Karpas-422 (cell line): Measurements from ENCODE around the gene DARS1. TPM values are rescaled to one million over a fixed set of nuclear protein-coding genes. Genes with fewer than 3 reads are reported as not detected.

Experiments used
- DNase-seq: peaks from one replicate; pipeline ENCODE4 v3.0.0-alpha.2; 2015
- H2AFZ ChIP-seq: fragments of 200-600 bp; sonication (generic); 2 replicates; pipeline ENCODE4 v1.6.1; 2014; ENCODE audit warnings: antibody characterized with exemption, low read length, mixed read lengths
- H3K27ac ChIP-seq: fragments of 200-600 bp; sonication (generic); 2 replicates; pipeline ENCODE4 v1.5.1; 2014; ENCODE audit warnings: mild to moderate bottlenecking, low read length, moderate library complexity
- H3K27me3 ChIP-seq: fragments of 200-600 bp; sonication (generic); 2 replicates; pipeline ENCODE4 v1.6.1; 2014; ENCODE audit warnings: low read length, mixed read lengths
- H3K36me3 ChIP-seq: fragments of 200-600 bp; sonication (generic); 2 replicates; pipeline ENCODE4 v1.6.1; 2014; ENCODE audit warnings: low read length, mixed read lengths; ENCODE audit not compliant: insufficient read depth
- H3K4me1 ChIP-seq: fragments of 200-600 bp; sonication (generic); 2 replicates; pipeline ENCODE4 v1.6.1; 2014; ENCODE audit warnings: mild to moderate bottlenecking, low read length, mixed read lengths
- H3K4me2 ChIP-seq: fragments of 200-600 bp; sonication (generic); 2 replicates; pipeline ENCODE4 v1.6.1; 2014; ENCODE audit warnings: low read length, low read depth, mild to moderate bottlenecking; ENCODE audit not compliant: poor library complexity, severe bottlenecking
- H3K4me3 ChIP-seq: fragments of 200-600 bp; sonication (generic); 2 replicates; pipeline ENCODE4 v1.5.1; 2014; ENCODE audit warnings: mild to moderate bottlenecking, antibody characterized with exemption, low read length, mixed read lengths
- H3K79me2 ChIP-seq: fragments of 200-600 bp; sonication (generic); 2 replicates; pipeline ENCODE4 v1.6.1; 2014; ENCODE audit warnings: mild to moderate bottlenecking, low read length, mixed read lengths
- H3K9ac ChIP-seq: fragments of 200-600 bp; sonication (generic); 2 replicates; pipeline ENCODE4 v1.6.0; 2014; ENCODE audit warnings: low read length
- H3K9me2 ChIP-seq: fragments of 200-600 bp; sonication (generic), shearing (Covaris generic); replicated peaks from 2 replicates; pipeline ENCODE4 v1.6.0; 2014; ENCODE audit warnings: mild to moderate bottlenecking, low read length, moderate library complexity; ENCODE audit not compliant: insufficient read depth
- H3K9me3 ChIP-seq: fragments of 300-700, 200-600 bp; sonication (generic); 2 replicates; pipeline ENCODE4 v1.6.1; 2014; ENCODE audit warnings: low read length, mixed read lengths
- H4K20me1 ChIP-seq: fragments of 200-600 bp; sonication (generic); 2 replicates; pipeline ENCODE4 v1.6.1; 2014; ENCODE audit warnings: mild to moderate bottlenecking, antibody characterized with exemption, low read length, low read depth; ENCODE audit not compliant: insufficient read depth
- total RNA-seq: library from RNA; depleted of rRNA; stranded (reverse); fragments of >200 nt; shearing (Covaris generic); gene quantifications from 2 replicates; pipeline ENCODE4 v1.2.3, GENCODE V29; 2014; ENCODE audit warnings: low replicate concordance

The DARS1 gene
- total RNA-seq, 1 experiment from 2014 or later: 185 TPM

DNA sequence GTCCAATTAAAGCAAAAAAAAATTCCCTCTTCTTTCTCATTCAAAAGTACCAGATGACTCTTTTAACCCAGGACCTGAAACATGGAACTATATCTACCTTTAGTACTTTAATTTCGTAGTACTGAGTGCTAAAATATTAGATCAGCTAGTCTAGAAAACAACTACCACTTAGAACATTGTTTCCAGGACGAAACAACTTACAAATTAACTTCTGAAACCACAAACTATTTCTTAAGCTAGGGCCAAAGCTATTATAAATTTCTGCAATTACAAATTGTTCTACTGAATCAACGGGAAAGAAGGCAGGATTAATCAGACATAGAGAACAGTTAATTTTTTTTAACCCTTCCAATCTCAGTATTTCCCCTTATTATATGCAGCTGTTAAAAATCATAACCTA lies 39.9 kb downstream of the DARS1 start:
- H3K9me2 ChIP-seq: no peaks in the 10 kb centered on the region
- DNase-seq: no peak
- no peak overlapping the region for H3K4me2 ChIP-seq
- H3K4me3 ChIP-seq: no peak overlapping the region
- H3K27me3 ChIP-seq: no peaks in the 10 kb centered on the region
- H3K27ac ChIP-seq: no peak overlapping the region
- peaks cover 14% of the 10 kb centered on the region for H3K4me1 ChIP-seq
- H3K36me3 ChIP-seq: peaks cover 19% of the 10 kb centered on the region
- peaks cover 80% of the 10 kb centered on the region for H3K79me2 ChIP-seq
- H3K9ac ChIP-seq: no peak overlapping the region
- no peaks in the 10 kb centered on the region for H4K20me1 ChIP-seq
- H3K9me3 ChIP-seq: no peaks in the 10 kb centered on the region; the same call in 1 of the 2 replicates
- no peak overlapping the region for H2AFZ ChIP-seq

DNA sequence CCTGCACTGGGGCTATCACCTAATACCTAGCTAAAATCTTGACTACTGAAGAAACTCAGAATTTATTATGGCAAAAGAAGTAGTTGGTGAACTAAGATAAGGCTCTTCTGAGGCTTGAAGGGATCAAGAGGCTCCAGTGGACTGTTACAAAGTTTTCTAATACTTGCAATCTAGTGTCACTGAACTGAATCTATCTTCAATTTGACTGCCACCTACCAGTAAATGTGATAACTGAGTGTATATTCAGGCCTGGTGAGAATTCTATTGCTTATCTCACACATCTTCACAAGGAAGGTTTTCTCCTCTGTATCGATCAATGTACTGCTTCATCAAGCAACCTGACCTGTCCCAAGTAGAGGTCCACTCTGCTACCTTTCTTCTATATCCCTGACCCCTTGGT lies 40.8 kb downstream of the DARS1 start:
- H3K9me3 ChIP-seq: no peaks in the 10 kb centered on the region; the same call in 1 of the 2 replicates

DNA sequence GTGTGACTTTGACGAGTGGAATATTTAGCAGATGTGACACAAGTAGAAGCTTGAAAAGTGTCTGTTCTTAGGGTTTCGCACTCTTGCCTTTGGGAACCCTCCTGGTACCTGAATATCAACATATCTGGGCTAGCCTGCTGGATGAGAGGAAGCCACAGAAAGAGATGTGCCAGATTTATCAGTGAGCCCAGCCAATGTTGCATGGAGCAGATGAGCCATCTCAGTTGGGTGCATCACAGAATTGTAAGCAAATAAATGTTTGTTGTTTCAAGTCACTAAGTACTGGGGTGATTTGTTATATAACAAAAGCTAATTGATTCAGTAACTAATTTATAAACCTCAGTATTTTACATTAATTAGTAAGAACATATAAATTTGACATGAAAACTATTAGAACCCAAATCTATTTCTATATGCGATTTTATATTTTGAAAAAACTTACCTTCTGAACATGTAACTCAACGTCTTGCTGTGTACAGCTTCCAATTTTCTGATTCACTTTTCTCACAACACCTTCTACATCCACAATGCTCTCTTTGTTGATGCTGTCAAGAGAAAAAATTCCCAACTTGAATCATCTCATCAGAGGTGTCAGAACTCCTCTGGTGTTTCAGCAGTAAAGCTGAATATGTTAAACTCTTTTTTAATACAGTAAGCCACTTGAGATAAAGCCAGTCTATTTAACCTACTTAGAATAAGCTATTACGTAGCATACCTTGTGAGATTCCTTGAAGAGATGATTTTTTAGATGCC lies 42.3 kb downstream of the DARS1 start:
- H3K27ac ChIP-seq: no peak overlapping the region
- no peaks in the 10 kb centered on the region for H3K4me1 ChIP-seq
- H3K9ac ChIP-seq: no peak overlapping the region
- DNase-seq: no peak
- H3K79me2 ChIP-seq: peaks cover 60% of the 10 kb centered on the region
- H3K36me3 ChIP-seq: peaks cover 19% of the 10 kb centered on the region
- H3K4me2 ChIP-seq: no peak overlapping the region
- no peak overlapping the region for H3K4me3 ChIP-seq
- no peaks in the 10 kb centered on the region; the same call in 1 of the 2 replicates for H3K9me3 ChIP-seq
- H3K27me3 ChIP-seq: no peaks in the 10 kb centered on the region
- H3K9me2 ChIP-seq: no peaks in the 10 kb centered on the region
- no peaks in the 10 kb centered on the region for H4K20me1 ChIP-seq
- H2AFZ ChIP-seq: no peak overlapping the region

More for the DNA sequence above, 40.8 kb downstream of the DARS1 start:
- no peaks in the 10 kb centered on the region for H3K27me3 ChIP-seq
- H2AFZ ChIP-seq: no peak overlapping the region
- H3K4me1 ChIP-seq: peaks cover 5% of the 10 kb centered on the region
- no peak overlapping the region for H3K4me3 ChIP-seq
- no peak overlapping the region for H3K27ac ChIP-seq
- DNase-seq: no peak
- no peak overlapping the region for H3K9ac ChIP-seq
- H3K79me2 ChIP-seq: peaks cover 75% of the 10 kb centered on the region
- H3K9me2 ChIP-seq: no peaks in the 10 kb centered on the region
- H3K4me2 ChIP-seq: no peak overlapping the region
- no peaks in the 10 kb centered on the region for H4K20me1 ChIP-seq
- H3K36me3 ChIP-seq: peaks cover 19% of the 10 kb centered on the region

DNA sequence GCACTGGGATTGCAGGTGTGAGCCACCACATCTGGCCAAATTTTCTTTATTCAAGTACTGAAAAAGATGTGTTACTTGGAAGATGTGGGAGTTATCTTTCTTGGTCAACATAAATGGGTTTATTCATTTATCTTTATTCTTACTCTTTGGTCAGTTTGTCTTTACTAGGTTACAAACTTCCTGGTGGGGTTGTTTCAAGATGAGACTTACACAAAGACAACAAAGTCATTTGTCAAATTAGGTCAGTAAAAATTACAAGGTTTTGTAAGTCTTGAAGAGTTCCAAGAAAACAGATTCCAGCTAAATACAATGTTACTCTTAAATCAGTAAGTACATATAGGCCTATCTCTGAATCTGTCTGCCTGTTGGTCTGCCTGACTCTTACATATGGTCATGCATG lies 48.9 kb downstream of the DARS1 start:
- H3K4me1 ChIP-seq: peaks cover 32% of the 10 kb centered on the region
- no peaks in the 10 kb centered on the region for H3K27me3 ChIP-seq
- no peaks in the 10 kb centered on the region for H4K20me1 ChIP-seq
- H3K4me2 ChIP-seq: no peak overlapping the region
- H3K27ac ChIP-seq: peak overlapping the region; percentile 4; the same call in 1 of the 2 replicates
- no peaks in the 10 kb centered on the region for H3K9me2 ChIP-seq
- H3K36me3 ChIP-seq: peaks cover 10% of the 10 kb centered on the region
- peaks cover 44% of the 10 kb centered on the region for H3K79me2 ChIP-seq
- no peak for DNase-seq
- H3K4me3 ChIP-seq: no peak overlapping the region
- no peak overlapping the region for H2AFZ ChIP-seq
- no peaks in the 10 kb centered on the region for H3K9me3 ChIP-seq
- no peak overlapping the region for H3K9ac ChIP-seq

DNA sequence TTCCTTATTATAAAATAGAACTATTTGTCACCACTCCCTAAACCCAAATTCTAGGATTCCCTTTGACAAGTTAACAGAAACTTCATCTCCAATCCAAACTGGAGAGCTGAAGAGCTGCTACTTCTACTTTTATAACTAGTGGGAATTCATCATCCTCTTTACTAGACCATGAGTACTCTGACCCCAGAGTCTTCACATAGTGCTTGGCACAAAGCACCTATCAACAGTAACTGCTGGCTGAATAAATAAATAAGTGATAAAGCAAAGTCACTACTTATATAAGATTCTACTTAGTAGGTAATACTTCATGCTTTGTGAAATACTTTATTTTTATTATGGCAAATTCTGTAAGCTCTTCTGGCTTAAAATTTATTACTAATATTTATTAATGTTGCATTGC lies 49.5 kb downstream of the DARS1 start:
- no peaks in the 10 kb centered on the region for H4K20me1 ChIP-seq
- no peaks in the 10 kb centered on the region for H3K9me3 ChIP-seq
- no peak overlapping the region for H2AFZ ChIP-seq
- no peaks in the 10 kb centered on the region for H3K27me3 ChIP-seq
- H3K9ac ChIP-seq: no peak overlapping the region
- no peak overlapping the region; the same call in 1 of the 2 replicates for H3K27ac ChIP-seq
- peaks cover 12% of the 10 kb centered on the region for H3K36me3 ChIP-seq
- no peak for DNase-seq
- H3K9me2 ChIP-seq: no peaks in the 10 kb centered on the region
- peaks cover 32% of the 10 kb centered on the region for H3K4me1 ChIP-seq
- peaks cover 44% of the 10 kb centered on the region for H3K79me2 ChIP-seq
- no peak overlapping the region for H3K4me2 ChIP-seq
- H3K4me3 ChIP-seq: no peak overlapping the region

DNA sequence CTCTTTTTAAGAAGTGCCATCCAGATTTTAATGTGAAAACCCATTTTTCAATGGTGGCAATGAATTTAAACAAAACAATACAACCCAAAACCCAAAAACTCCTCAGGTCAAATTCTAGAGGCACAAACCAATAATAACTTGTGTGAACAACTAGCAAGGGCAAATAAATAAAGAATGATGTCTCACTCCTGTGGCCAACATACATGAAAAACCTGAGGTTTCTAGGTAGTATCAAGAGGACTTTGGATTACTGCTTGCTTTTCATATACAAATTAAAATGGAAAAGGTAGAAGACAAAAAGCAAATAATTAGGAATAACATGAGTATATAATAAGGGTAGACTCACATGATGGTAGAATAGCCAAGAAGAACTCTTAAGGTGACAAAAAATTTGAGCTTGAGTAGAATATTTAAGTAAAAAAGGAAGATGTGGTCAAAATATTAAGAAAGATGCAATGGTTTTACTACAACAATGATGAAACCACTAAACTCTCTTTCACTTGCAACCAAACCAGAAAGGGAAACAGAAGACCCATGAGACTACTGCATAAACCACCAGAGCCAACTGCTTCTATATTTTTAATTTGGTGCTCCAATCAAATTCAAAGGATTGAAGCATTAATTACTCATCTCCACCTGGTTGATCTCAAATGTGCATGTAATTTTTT lies 53.5 kb downstream of the DARS1 start:
- Histone ChIP-seq H3K9ac (no peak overlapping the region), H3K79me2 (peaks cover 35% of the 10 kb centered on the region), H3K27me3 (no peaks in the 10 kb centered on the region), H2AFZ (no peak overlapping the region), H3K27ac (peak overlapping the region; percentile 79), H3K4me3 (no peak overlapping the region), H3K4me2 (peak overlapping the region; percentile 12), H3K36me3 (peaks cover 30% of the 10 kb centered on the region), H3K9me2 (no peaks in the 10 kb centered on the region), H3K4me1 (peaks cover 29% of the 10 kb centered on the region), H3K9me3 (no peaks in the 10 kb centered on the region), H4K20me1 (no peaks in the 10 kb centered on the region)
- DNase-seq: no peak

DNA sequence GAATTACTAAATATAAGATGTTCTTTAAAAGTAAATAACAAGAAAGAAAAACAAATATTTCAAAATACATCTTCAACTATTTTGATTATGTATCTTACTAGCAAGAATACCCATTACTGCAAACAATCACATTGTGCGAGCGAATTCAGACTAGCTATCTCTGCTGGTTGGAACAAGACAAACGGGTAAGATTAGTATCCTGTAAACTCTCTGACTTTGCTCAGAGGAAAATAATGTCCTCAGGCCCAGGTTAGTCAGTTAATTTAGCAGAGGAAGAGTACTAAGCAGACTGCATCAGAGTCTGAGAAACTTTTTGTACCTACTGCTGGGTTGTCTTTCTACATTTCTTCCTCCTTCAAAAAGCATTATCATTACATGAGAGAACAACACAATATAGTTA lies 58.8 kb downstream of the DARS1 start:
- Histone ChIP-seq H3K9me2 (no peaks in the 10 kb centered on the region), H3K79me2 (peaks cover under 1% of the 10 kb centered on the region; the same call in 1 of the 2 replicates), H3K9me3 (no peaks in the 10 kb centered on the region), H4K20me1 (no peaks in the 10 kb centered on the region), H3K36me3 (peaks cover 28% of the 10 kb centered on the region), H2AFZ (no peak overlapping the region), H3K27ac (no peak overlapping the region), H3K27me3 (no peaks in the 10 kb centered on the region), H3K4me2 (no peak overlapping the region), H3K4me1 (peaks cover 2% of the 10 kb centered on the region), H3K4me3 (no peak overlapping the region), H3K9ac (no peak overlapping the region)
- DNase-seq: no peak

DNA sequence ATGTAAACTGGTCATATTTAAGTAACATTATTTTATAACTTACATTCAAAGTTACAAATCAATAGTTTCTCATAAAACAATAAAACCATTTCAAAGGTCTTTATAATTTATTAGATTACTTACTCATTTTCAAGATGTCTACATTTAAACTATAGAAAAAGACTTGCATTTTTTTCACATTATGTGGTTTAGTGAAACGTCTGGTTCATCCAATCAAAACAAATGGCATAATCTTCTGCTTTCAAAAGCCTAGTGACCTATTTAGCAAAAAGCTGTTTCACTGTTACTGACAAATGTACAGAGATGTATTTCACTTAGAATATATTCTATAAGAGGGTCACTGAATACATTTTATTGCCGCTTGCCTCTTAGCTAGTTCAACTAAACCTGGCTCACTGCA lies 59.9 kb downstream of the DARS1 start:
- H2AFZ ChIP-seq: no peak overlapping the region
- no peak overlapping the region for H3K9ac ChIP-seq
- no peaks in the 10 kb centered on the region for H3K9me2 ChIP-seq
- H3K27me3 ChIP-seq: no peaks in the 10 kb centered on the region
- H3K79me2 ChIP-seq: no peaks in the 10 kb centered on the region; the same call in 1 of the 2 replicates
- H3K4me2 ChIP-seq: no peak overlapping the region
- H3K27ac ChIP-seq: no peak overlapping the region
- H3K9me3 ChIP-seq: no peaks in the 10 kb centered on the region
- no peaks in the 10 kb centered on the region for H3K4me1 ChIP-seq
- no peaks in the 10 kb centered on the region for H4K20me1 ChIP-seq
- no peak for DNase-seq
- H3K4me3 ChIP-seq: no peak overlapping the region
- peaks cover 33% of the 10 kb centered on the region for H3K36me3 ChIP-seq
